Activated T-cell treated with anti-CD3 and anti-CD28 coated beads, Interleukin-2, amount 50 U/mL, for 4 hours (primary cell): ENCODE data around the gene VSIG8. TPM values are rescaled to one million over a fixed set of nuclear protein-coding genes. Genes with fewer than 3 reads are reported as not detected.

Experiments
- ATAC-seq, 2 donors: fragments of 200-7000 bp; cut with Tn5 transposase; one replicate each; pipeline ENCODE4 v1.10.0; 2021
- DNase-seq: peaks from one replicate; pipeline ENCODE4 v3.0.0-alpha.2; 2020
- H3K27me3 Mint-ChIP-seq: one replicate; pipeline ENCODE4 v1.8.0; 2021; ENCODE audit warnings: low read depth, mixed read lengths
- H3K36me3 Mint-ChIP-seq: one replicate; pipeline ENCODE4 v1.8.0; 2022; ENCODE audit warnings: mixed read lengths; ENCODE audit not compliant: insufficient read depth
- H3K4me1 Mint-ChIP-seq: one replicate; pipeline ENCODE4 v1.8.0; 2021; ENCODE audit warnings: low read depth, mixed read lengths
- H3K4me3 Mint-ChIP-seq: one replicate; pipeline ENCODE4 v1.8.0; 2021; ENCODE audit warnings: mild to moderate bottlenecking, moderate library complexity, mixed read lengths
- H3K9me3 Mint-ChIP-seq: one replicate; pipeline ENCODE4 v1.8.0; 2021; ENCODE audit warnings: mixed read lengths
- total RNA-seq, 3 donors: library from RNA; stranded (reverse); gene quantifications; one replicate each; pipeline ENCODE4 v1.2.1, GENCODE V29; 2021

The VSIG8 gene
- total RNA-seq, 3 donors from 2014 or later = not detected

GRCh38 chr1:159821171-159821867 is 41.1 kb downstream of the VSIG8 start:
- Mint-ChIP-seq H3K9me3 (no peaks in the 10 kb centered on the region), H3K27me3 (no peaks in the 10 kb centered on the region), H3K4me1 (peaks cover 17% of the 10 kb centered on the region), H3K4me3 (no peak overlapping the region), H3K36me3 (no peaks in the 10 kb centered on the region)
- ATAC-seq (no peak), DNase-seq (no peak)

GRCh38 chr1:159817276-159818041 is 45.0 kb downstream of the VSIG8 start:
- no peak for DNase-seq

GRCh38 chr1:159815926-159816325 is 46.5 kb downstream of the VSIG8 start:
- no peaks in the 10 kb centered on the region for H3K36me3 Mint-ChIP-seq
- no peaks in the 10 kb centered on the region for H3K4me1 Mint-ChIP-seq
- H3K9me3 Mint-ChIP-seq = no peaks in the 10 kb centered on the region
- H3K27me3 Mint-ChIP-seq = no peaks in the 10 kb centered on the region
- H3K4me3 Mint-ChIP-seq = no peak overlapping the region
- ATAC-seq (no peak), DNase-seq (no peak)

More at GRCh38 chr1:159817276-159818041, 45.0 kb downstream of the VSIG8 start:
- H3K4me3 Mint-ChIP-seq = no peak overlapping the region
- no peaks in the 10 kb centered on the region for H3K36me3 Mint-ChIP-seq
- no peaks in the 10 kb centered on the region for H3K4me1 Mint-ChIP-seq
- ATAC-seq = no peak
- H3K9me3 Mint-ChIP-seq = no peaks in the 10 kb centered on the region
- no peaks in the 10 kb centered on the region for H3K27me3 Mint-ChIP-seq

- peaks cover 3% of the 10 kb centered on the region for H3K36me3 Mint-ChIP-seq
- DNase-seq (no peak), ATAC-seq (no peak)
- H3K9me3 Mint-ChIP-seq = no peaks in the 10 kb centered on the region
- no peaks in the 10 kb centered on the region for H3K27me3 Mint-ChIP-seq
- H3K4me1 Mint-ChIP-seq = peaks cover 24% of the 10 kb centered on the region
- no peak overlapping the region for H3K4me3 Mint-ChIP-seq
These were observed 57.5 kb downstream of the VSIG8 start for GRCh38 chr1:159804924-159805323.

Other genes starting within 250 kb of the VSIG8 start
- under 1 TPM; 0.18 to 0.81 (median 0.68) TPM for gene CRP, start 148.1 kb downstream of the VSIG8 start, total RNA-seq
- 10 to 100 TPM; 30.2 to 36.7 (median 36.3) TPM for gene DUSP23, start 81.7 kb downstream of the VSIG8 start, total RNA-seq
- under 1 TPM in 1 of 3 donors, not detected in 2; 0.41 TPM for gene FCRL6, start 60.3 kb downstream of the VSIG8 start, total RNA-seq
- gene SLAMF8, start 35.8 kb downstream of the VSIG8 start, total RNA-seq = 1 to 10 TPM in 2 of 3 donors, under 1 TPM in 1; 0.98 to 1.3 (median 1.2) TPM
- 1 to 10 TPM in 1 of 3 donors, under 1 TPM in 2; 0.82 to 1.2 (median 0.82) TPM for gene CFAP45, start 37.5 kb upstream of the VSIG8 start, total RNA-seq
- 100 to 1,000 TPM; 338 to 362 (median 353) TPM for gene TAGLN2, start 62.9 kb upstream of the VSIG8 start, total RNA-seq
- gene IGSF9, start 83.0 kb upstream of the VSIG8 start, total RNA-seq = under 1 TPM; 0.11 to 0.20 (median 0.16) TPM
- gene SLAMF9, start 91.6 kb upstream of the VSIG8 start, total RNA-seq = not detected
- 1 to 10 TPM; 4.1 to 5.7 (median 4.5) TPM for gene PIGM, start 169.3 kb upstream of the VSIG8 start, total RNA-seq
- under 1 TPM in 1 of 3 donors, not detected in 2; 0.32 TPM for gene KCNJ10, start 207.5 kb upstream of the VSIG8 start, total RNA-seq
- not detected for gene KCNJ9, start 218.9 kb upstream of the VSIG8 start, total RNA-seq
- gene IGSF8, start 236.0 kb upstream of the VSIG8 start, total RNA-seq = 10 to 100 TPM; 30.5 to 45.7 (median 43.1) TPM